GM13977 (cell line): Measurements from ENCODE around the gene TRIP6.

Source experiments
- DNase-seq: peaks from one replicate; pipeline ENCODE4 v3.0.0; 2012; ENCODE audit warnings: low spot score
- in situ Hi-C: fragments of 300-500 bp; cut with MboI; formaldehyde crosslinking; loops from one replicate; pipeline ENCODE4 v1.12.0; 2022; ENCODE audit warnings: low sequenced_read_pairs, low pct_unique_long_range_greater_than_20kb, mixed read lengths, inconsistent platforms; ENCODE audit not compliant: unreplicated experiment
- TF ChIP-seq, protein P1 (sequence below): IDR thresholded peaks from 2 replicates; pipeline ENCODE4 v1.5.1; 2012; ENCODE audit warnings: mild to moderate bottlenecking, control low read depth; ENCODE audit not compliant: insufficient read depth; ENCODE audit errors: extremely low read depth, missing control alignments

Gene TRIP6

DNA sequence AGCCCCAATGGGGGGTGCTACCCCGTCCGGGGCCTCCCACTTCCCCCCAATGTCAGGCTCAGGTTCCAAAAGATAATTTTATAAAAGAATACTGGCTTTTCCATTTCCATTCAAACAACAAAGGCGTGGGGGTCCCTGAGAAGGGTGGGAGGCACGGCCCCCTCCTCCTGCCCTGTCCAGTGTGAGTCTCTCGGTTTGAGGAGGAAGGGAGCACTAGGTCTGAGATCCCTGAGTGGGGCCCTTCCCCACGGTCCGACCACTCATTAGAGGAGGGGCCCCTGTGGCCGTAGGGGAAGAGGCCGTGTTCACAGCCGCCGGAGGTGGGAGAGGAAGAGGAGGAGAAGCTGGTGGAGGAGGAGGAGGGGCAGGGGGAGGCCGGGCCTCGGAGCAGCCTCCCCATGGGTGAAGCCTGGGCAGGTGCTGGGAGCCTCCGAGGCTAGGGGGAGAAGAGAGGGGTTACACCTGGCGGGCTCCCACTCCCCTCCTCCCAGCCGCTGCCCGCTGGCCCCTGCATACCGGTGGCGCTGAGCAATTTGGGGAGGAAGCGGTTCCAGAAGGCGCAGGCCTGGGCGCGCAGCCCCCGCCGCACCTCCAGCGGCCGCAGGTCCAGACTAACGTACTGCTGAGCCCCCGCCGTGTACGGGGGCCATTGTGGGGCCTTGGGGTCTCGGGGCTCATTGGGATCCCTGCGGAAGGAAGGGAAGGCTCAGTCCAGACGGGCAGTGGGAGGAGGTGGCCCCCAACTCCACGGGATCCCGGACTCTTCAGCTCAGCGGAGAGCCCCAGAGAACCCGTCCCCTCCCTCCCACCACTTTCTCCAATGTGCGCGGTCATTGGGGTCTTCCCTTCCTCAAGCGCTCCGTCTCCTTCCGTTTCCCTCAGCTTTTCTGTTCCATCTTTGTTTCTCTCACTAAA, 23.7 kb downstream of the TRIP6 start:
- peak; percentile 52 for DNase-seq
- TF ChIP-seq, protein P1, sequence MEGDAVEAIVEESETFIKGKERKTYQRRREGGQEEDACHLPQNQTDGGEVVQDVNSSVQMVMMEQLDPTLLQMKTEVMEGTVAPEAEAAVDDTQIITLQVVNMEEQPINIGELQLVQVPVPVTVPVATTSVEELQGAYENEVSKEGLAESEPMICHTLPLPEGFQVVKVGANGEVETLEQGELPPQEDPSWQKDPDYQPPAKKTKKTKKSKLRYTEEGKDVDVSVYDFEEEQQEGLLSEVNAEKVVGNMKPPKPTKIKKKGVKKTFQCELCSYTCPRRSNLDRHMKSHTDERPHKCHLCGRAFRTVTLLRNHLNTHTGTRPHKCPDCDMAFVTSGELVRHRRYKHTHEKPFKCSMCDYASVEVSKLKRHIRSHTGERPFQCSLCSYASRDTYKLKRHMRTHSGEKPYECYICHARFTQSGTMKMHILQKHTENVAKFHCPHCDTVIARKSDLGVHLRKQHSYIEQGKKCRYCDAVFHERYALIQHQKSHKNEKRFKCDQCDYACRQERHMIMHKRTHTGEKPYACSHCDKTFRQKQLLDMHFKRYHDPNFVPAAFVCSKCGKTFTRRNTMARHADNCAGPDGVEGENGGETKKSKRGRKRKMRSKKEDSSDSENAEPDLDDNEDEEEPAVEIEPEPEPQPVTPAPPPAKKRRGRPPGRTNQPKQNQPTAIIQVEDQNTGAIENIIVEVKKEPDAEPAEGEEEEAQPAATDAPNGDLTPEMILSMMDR, result no peak
- in situ Hi-C loops, result loop anchor here (5.0 to 10.0 kb wide), 2 partner anchors 166 to 194 kb away; partner anchors contain the start of gene TRIM56

DNA sequence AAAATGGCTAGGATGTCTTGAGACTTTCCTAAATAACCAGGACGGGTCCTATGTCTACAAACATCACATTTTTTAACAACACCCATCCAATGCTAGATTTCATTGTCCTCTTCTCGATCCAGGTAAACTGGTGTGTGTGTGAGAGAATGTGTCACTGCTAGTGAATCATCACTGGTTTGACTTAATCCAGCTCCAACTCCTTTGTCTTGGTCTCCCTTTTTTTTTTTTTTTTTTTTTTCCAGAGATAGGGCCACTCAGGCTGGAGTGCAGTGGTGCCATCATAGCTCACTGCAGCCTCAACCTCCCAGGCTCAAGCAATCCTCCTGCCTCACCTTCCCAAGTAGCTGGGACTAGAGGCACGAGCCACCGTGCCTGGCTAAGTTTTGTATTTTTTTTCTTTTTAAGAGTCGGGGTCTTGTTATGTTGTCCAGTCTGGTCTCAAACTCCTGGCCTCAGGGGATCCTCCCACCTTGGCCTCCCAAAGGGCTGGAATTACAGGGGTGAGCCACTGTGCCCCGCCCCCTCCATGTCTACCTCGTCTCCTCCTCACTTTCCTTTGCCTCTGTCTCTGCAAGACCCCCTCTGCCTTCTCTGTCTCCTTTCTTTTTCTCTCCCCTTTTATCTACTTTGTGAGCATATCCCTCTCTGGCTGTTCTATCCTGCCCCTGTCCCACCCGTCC, 24.5 kb downstream of the TRIP6 start:
- TF ChIP-seq, protein P1, result no peak
- DNase-seq, result no peak
- in situ Hi-C loops, result loop anchor here (5.0 to 10.0 kb wide), 2 partner anchors 166 to 193 kb away; partner anchors contain the start of gene TRIM56

DNA sequence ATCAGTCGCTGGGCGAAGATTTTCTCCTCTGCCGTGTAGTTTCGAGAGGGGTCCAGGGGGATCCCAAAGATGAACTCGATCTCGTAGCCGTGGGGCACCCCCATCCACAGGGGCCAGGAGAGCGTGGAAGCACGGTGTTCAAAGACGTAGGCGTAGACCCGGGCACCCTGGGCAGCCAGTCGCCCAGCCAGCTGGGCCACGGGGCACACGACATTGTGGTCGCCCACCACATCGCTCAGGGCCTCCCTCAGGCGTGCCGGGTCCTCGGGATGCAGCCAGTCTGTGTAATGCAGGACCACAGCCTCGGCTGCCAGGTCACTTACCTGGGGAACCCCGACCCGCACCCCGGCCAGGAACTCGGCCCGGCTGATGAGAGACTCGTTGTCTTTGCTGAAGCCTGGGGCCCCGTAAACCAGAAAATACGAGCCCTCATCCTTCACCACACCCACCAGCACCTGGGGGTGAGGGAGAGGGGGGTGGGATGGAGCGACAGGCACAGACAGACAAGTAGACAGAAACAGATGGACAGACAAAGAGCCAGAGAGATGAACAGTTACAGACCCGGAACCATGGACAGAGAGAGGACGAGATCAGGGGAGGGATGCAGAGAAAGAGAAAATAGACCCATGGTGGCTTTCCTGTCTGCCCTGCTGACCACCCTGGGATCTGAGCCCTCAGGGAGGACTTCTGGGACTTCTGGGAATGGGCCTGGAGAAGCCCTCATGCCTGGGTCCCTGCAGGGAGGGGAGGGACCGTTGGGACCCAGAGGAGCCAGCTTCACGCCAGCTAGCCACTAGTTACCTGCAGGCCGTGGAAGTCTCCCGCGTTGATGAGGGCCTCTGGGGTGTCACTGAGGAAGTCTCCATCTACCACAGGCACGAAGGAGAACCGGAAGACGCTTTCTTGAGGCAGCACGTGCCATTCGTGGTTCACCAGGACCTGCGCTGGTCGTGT, 25.5 kb downstream of the TRIP6 start:
- DNase-seq, result no peak
- TF ChIP-seq, protein P1, result no peak
- in situ Hi-C loops, result loop anchor here (5.0 to 10.0 kb wide), 2 partner anchors 165 to 192 kb away; partner anchors contain the start of gene TRIM56

DNA sequence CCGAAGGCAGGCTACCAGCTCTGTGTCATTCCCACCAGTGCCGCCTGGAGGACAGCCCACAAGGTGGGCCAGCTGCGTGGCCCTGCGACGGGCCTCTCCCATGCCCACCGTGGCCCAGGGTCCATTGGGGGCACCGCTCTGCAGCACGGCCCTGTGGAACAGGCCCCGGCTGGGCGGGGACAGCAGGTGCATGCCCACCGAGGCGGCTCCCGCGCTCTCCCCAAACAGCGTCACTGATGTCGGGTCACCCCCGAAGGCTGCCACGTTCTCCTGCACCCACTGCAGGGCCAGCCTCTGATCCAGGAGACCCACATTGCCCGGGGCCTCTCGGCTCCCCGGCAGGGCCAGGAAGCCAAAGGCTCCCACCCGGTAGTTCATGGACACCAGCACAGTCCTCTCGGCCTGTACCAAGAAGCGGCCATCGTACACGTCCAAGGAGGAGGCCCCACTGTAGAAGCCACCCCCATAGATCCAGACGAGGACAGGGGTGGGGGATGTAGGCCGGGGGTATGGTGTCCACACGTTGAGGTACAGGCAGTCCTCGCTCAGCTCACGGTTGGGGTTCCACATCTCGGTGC, 26.2 kb downstream of the TRIP6 start:
- DNase-seq, result no peak
- in situ Hi-C loops, result loop anchor here (5.0 to 10.0 kb wide), 2 partner anchors 164 to 191 kb away; partner anchors contain the start of gene TRIM56
- TF ChIP-seq, protein P1, result no peak

DNA sequence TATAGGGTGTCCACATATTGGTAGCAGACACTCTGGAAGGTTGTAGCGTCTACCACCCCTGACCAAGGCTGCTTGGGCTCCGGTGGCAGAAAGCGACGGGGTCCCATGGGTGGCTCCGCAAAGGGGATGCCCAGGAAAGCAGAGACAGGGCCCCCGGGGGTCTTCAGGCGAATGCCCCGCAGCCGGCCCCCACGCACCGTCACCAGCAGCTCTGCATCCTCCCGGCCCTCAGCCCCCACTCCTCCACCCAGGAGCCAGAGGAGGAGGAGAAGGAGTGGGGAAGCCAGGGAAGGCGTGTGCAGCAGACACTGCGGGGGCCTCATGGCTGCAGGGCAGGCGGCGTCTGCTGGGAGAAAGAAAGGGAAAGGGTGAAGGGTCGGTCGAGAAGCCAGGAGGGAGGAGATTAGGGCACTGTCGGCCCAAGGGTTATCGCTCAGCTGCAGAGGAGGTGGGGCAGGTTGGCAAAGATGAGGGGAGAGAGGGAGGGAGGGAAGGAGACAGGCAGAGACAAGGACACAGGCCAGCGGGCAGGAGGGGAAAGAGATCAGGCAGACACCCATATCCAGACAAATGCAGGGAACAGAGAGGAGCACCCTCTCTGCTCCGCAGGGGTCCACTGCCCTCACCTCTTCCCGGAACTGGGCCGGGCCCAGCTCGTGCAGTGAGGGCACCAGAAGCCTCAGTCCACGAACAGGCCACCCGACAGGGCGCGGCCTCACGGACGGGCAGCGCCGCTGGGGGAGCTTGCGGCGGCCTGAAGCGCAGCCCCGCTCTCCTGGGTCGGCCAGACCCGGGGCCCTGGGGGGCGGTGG, 26.9 kb downstream of the TRIP6 start:
- peak; percentile 17 for DNase-seq
- in situ Hi-C loops, result loop anchor here (5.0 to 10.0 kb wide), 2 partner anchors 163 to 191 kb away; partner anchors contain the start of gene TRIM56

More for the DNA sequence above, 26.9 kb downstream of the TRIP6 start:
- TF ChIP-seq, protein P1, result no peak
